Ovary (tissue), 3 donors: ENCODE results near the gene PRKG1.

ENCODE experiments used
- CTCF ChIP-seq, 3 donors: fragments of 450-650 bp in 2 of 3; fragments of 200-600 bp in 1 of 3; IDR thresholded peaks; one replicate each; pipeline versions ENCODE4 v1.5.1 to v1.8.0; 2016 to 2022; ENCODE audit warnings: antibody characterized with exemption in 3 of 3, mild to moderate bottlenecking in 1 of 3
- EP300 ChIP-seq: sonication (generic); formaldehyde crosslinking; IDR thresholded peaks from one replicate; pipeline ENCODE4 v1.6.1; 2017; ENCODE audit warnings: antibody characterized with exemption
- POLR2A ChIP-seq: fragments of 450-650 bp; IDR thresholded peaks from one replicate; pipeline ENCODE4 v1.6.1; 2017; ENCODE audit warnings: antibody characterized with exemption, mild to moderate bottlenecking, moderate library complexity
- donor health status: DM: no; HTN: no; CAD: no.

- TF ChIP-seq CTCF (IDR thresholded peaks at IDR 0.05): no peak
- TF ChIP-seq POLR2A: no peak
- TF ChIP-seq EP300: no peak
Measured at GRCh38 chr10:51999096-51999495, 924.8 kb downstream of the PRKG1 start.
